Measurements from ENCODE around the gene PDE2A. TPM values are rescaled to one million over a fixed set of nuclear protein-coding genes. Genes with fewer than 3 reads are reported as not detected.

PDE2A gene
- total RNA-seq, 1 donor from 2014 or later, result 0.82 TPM

GRCh38 chr11:72696866-72697700, 22.9 kb upstream of the PDE2A start:
- no peak overlapping the region for H3K27ac ChIP-seq (ENCODE audit: low read depth, low read length)
- no peak overlapping the region for H3K4me3 Mint-ChIP-seq (ENCODE audit: unreplicated experiment)
- H4K20me1 ChIP-seq (ENCODE audit: insufficient read depth, low read length), result peaks cover 33% of the 10 kb centered on the region
- H3K27ac Mint-ChIP-seq (ENCODE audit: unreplicated experiment), result no peak overlapping the region
- H3K27me3 Mint-ChIP-seq (ENCODE audit: low read depth, unreplicated experiment), result no peaks in the 10 kb centered on the region
- H3K9me3 Mint-ChIP-seq (ENCODE audit: unreplicated experiment), result no peaks in the 10 kb centered on the region
- TF ChIP-seq CTCF (IDR thresholded peaks at IDR 0.05; ENCODE audit: insufficient read depth, low read depth, low read length), result no peak
- TF ChIP-seq EZH2 (IDR thresholded peaks at IDR 0.05; ENCODE audit: insufficient read depth, low read length), result no peak
- H3K9me3 ChIP-seq (ENCODE audit: insufficient read depth, low read depth, low read length), result no peaks in the 10 kb centered on the region
- H3K27me3 ChIP-seq (ENCODE audit: insufficient read depth, low read length), result no peaks in the 10 kb centered on the region
- no peak for FAIRE-seq
- DNase-seq (ENCODE audit: low read depth), result no peak
- peaks cover 7% of the 10 kb centered on the region for H3K4me1 Mint-ChIP-seq (ENCODE audit: low read depth, unreplicated experiment)
- H3K79me2 ChIP-seq (ENCODE audit: insufficient read depth, low read length), result no peaks in the 10 kb centered on the region
- H3K36me3 Mint-ChIP-seq (ENCODE audit: low read depth, unreplicated experiment), result peaks cover 46% of the 10 kb centered on the region
- H3K4me1 ChIP-seq (ENCODE audit: insufficient read depth, low read length), result no peaks in the 10 kb centered on the region
- H3K36me3 ChIP-seq (ENCODE audit: insufficient read depth, low read length), result peaks cover 9% of the 10 kb centered on the region
- no peak overlapping the region for H3K4me2 ChIP-seq (ENCODE audit: low read length)
- no peak overlapping the region for H3K9ac ChIP-seq (ENCODE audit: low read length)
- H3K4me3 ChIP-seq (ENCODE audit: insufficient read depth, low read depth, low read length), result no peak overlapping the region
- H2AFZ ChIP-seq (ENCODE audit: low read depth, low read length), result no peak overlapping the region

GRCh38 chr11:72695354-72695753, 21.1 kb upstream of the PDE2A start:
- H3K9me3 Mint-ChIP-seq (ENCODE audit: unreplicated experiment), result no peaks in the 10 kb centered on the region
- H3K4me3 ChIP-seq (ENCODE audit: insufficient read depth, low read depth, low read length), result no peak overlapping the region
- H2AFZ ChIP-seq (ENCODE audit: low read depth, low read length), result no peak overlapping the region
- H3K79me2 ChIP-seq (ENCODE audit: insufficient read depth, low read length), result no peaks in the 10 kb centered on the region
- H3K36me3 ChIP-seq (ENCODE audit: insufficient read depth, low read length), result peaks cover 9% of the 10 kb centered on the region
- peaks cover 7% of the 10 kb centered on the region for H3K4me1 Mint-ChIP-seq (ENCODE audit: low read depth, unreplicated experiment)
- peaks cover 47% of the 10 kb centered on the region for H3K36me3 Mint-ChIP-seq (ENCODE audit: low read depth, unreplicated experiment)
- H3K4me3 Mint-ChIP-seq (ENCODE audit: unreplicated experiment), result no peak overlapping the region
- no peak overlapping the region for H3K27ac ChIP-seq (ENCODE audit: low read depth, low read length)
- H3K27ac Mint-ChIP-seq (ENCODE audit: unreplicated experiment), result no peak overlapping the region
- H3K4me2 ChIP-seq (ENCODE audit: low read length), result no peak overlapping the region
- H3K27me3 ChIP-seq (ENCODE audit: insufficient read depth, low read length), result no peaks in the 10 kb centered on the region
- peaks cover 33% of the 10 kb centered on the region for H4K20me1 ChIP-seq (ENCODE audit: insufficient read depth, low read length)
- FAIRE-seq (no peak), DNase-seq (ENCODE audit: low read depth) (no peak)
- no peaks in the 10 kb centered on the region for H3K4me1 ChIP-seq (ENCODE audit: insufficient read depth, low read length)
- H3K27me3 Mint-ChIP-seq (ENCODE audit: low read depth, unreplicated experiment), result no peaks in the 10 kb centered on the region
- H3K9me3 ChIP-seq (ENCODE audit: insufficient read depth, low read depth, low read length), result no peaks in the 10 kb centered on the region
- no peak for TF ChIP-seq EZH2 (IDR thresholded peaks at IDR 0.05; ENCODE audit: insufficient read depth, low read length)
- no peak overlapping the region for H3K9ac ChIP-seq (ENCODE audit: low read length)

- H3K9me3 Mint-ChIP-seq (ENCODE audit: unreplicated experiment), result no peaks in the 10 kb centered on the region
- FAIRE-seq, result no peak
Observed at GRCh38 chr11:72693271-72693968, 19.2 kb upstream of the PDE2A start.

More at GRCh38 chr11:72693271-72693968, 19.2 kb upstream of the PDE2A start:
- TF ChIP-seq CTCF (IDR thresholded peaks at IDR 0.05; ENCODE audit: insufficient read depth, low read depth, low read length) (no peak), EZH2 (IDR thresholded peaks at IDR 0.05; ENCODE audit: insufficient read depth, low read length) (no peak)
- Histone ChIP-seq H3K27ac (ENCODE audit: low read depth, low read length) (no peak overlapping the region), H3K79me2 (ENCODE audit: insufficient read depth, low read length) (no peaks in the 10 kb centered on the region), H3K4me2 (ENCODE audit: low read length) (no peak overlapping the region), H3K9ac (ENCODE audit: low read length) (no peak overlapping the region), H3K4me3 (ENCODE audit: insufficient read depth, low read depth, low read length) (no peak overlapping the region), H3K9me3 (ENCODE audit: insufficient read depth, low read depth, low read length) (no peaks in the 10 kb centered on the region), H3K36me3 (ENCODE audit: insufficient read depth, low read length) (peaks cover 9% of the 10 kb centered on the region), H4K20me1 (ENCODE audit: insufficient read depth, low read length) (peaks cover 31% of the 10 kb centered on the region), H2AFZ (ENCODE audit: low read depth, low read length) (no peak overlapping the region), H3K27me3 (ENCODE audit: insufficient read depth, low read length) (no peaks in the 10 kb centered on the region), H3K4me1 (ENCODE audit: insufficient read depth, low read length) (no peaks in the 10 kb centered on the region)
- H3K4me1 Mint-ChIP-seq (ENCODE audit: low read depth, unreplicated experiment), result peaks cover 10% of the 10 kb centered on the region
- no peak overlapping the region for H3K27ac Mint-ChIP-seq (ENCODE audit: unreplicated experiment)
- DNase-seq (ENCODE audit: low read depth), result no peak
- H3K4me3 Mint-ChIP-seq (ENCODE audit: unreplicated experiment), result no peak overlapping the region
- H3K27me3 Mint-ChIP-seq (ENCODE audit: low read depth, unreplicated experiment), result no peaks in the 10 kb centered on the region
- peaks cover 50% of the 10 kb centered on the region for H3K36me3 Mint-ChIP-seq (ENCODE audit: low read depth, unreplicated experiment)

Measured in astrocyte (in vitro differentiated cells and primary cell).